Measurements from ENCODE around the gene UNC93A.

- TF ChIP-seq CTCF (IDR thresholded peaks at IDR 0.05) (no peak), POLR2AphosphoS5 (IDR thresholded peaks at IDR 0.05) (no peak), EP300 (IDR thresholded peaks at IDR 0.05) (no peak), POLR2A (IDR thresholded peaks at IDR 0.05) (no peak)
Measured at GRCh38 chr6:167304912-167305311, 13.8 kb downstream of the UNC93A start.
